Endothelial cell of umbilical vein (primary cell): ENCODE measurements around the gene CCDC60. TPM values are rescaled to one million over a fixed set of nuclear protein-coding genes. Genes with fewer than 3 reads are reported as not detected.

Experiments used
- BruUV-seq: library from RNA; stranded (reverse); fragments of 400-500 nt; replicated peaks from 2 replicates; lab custom pipeline; 2021; lab: Mats Ljungman, UMichigan
- CTCF ChIA-PET: fragments of 300-600, 350-600 bp; sonication (Branson Sonifier 250); formaldehyde crosslinking; loops from one replicate; lab custom pipeline; 2021; ENCODE audit warnings: antibody characterized with exemption, inconsistent platforms; lab: Charles Lee
- POLR2A ChIA-PET: fragments of 300-600, 350-600 bp; sonication (Branson Sonifier 250); formaldehyde crosslinking; loops from one replicate; lab custom pipeline; 2021; ENCODE audit warnings: antibody characterized with exemption, inconsistent platforms; lab: Charles Lee
- DNase-seq: peaks from one replicate; pipeline ENCODE4 v3.0.0-alpha.2; 2011; ENCODE audit warnings: low read depth, low spot score
- FAIRE-seq: peaks from 2 replicates; lab custom pipeline; 2011; peaks lifted over from hg19 to GRCh38; lab: Jason Lieb, UNC
- H2AFZ ChIP-seq: 2 replicates; pipeline ENCODE4 v1.6.0; 2012; ENCODE audit warnings: low read depth, low read length, control low read depth, inconsistent platforms
- H3K27ac ChIP-seq: 2 replicates; pipeline ENCODE4 v1.5.1; 2011; ENCODE audit warnings: low read depth, mild to moderate bottlenecking, control low read depth, low read length, moderate library complexity; ENCODE audit not compliant: insufficient read depth
- H3K27me3 ChIP-seq, 2 experiments: 2 replicates each; pipeline versions ENCODE4 v1.6.0 to v1.6.1; 2011; ENCODE audit warnings: low read length in 2 of 2, mixed read lengths in 1 of 2; ENCODE audit not compliant: control insufficient read depth in 2 of 2, insufficient read depth in 2 of 2
- H3K36me3 ChIP-seq, 2 experiments: 2 replicates in 1 of 2; 3 replicates in 1 of 2; pipeline ENCODE4 v1.5.1; 2011; ENCODE audit warnings: low read length in 2 of 2, mild to moderate bottlenecking in 1 of 2, moderate library complexity in 1 of 2; ENCODE audit not compliant: control insufficient read depth in 2 of 2, insufficient read depth in 2 of 2; ENCODE audit errors: extremely low read depth in 1 of 2
- H3K4me1 ChIP-seq: 3 replicates; pipeline ENCODE4 v1.5.1; 2011; ENCODE audit warnings: mild to moderate bottlenecking, low read length; ENCODE audit not compliant: control insufficient read depth, insufficient read depth; ENCODE audit errors: extremely low read depth
- H3K4me2 ChIP-seq: 2 replicates; pipeline ENCODE4 v1.6.1; 2011; ENCODE audit warnings: low read length, control low read depth, mixed read lengths; ENCODE audit not compliant: insufficient read depth
- H3K4me3 ChIP-seq, 3 experiments: fragments of 200-600 bp in 1 of 3; sonication (generic), shearing (Covaris generic) in 1 of 3; replicated peaks in 1 of 3; 2 replicates each; pipeline ENCODE4 v1.5.1; 2011 to 2016; ENCODE audit warnings: control low read depth in 3 of 3, low read length in 3 of 3, mild to moderate bottlenecking in 2 of 3, inconsistent platforms in 1 of 3, low read depth in 1 of 3, moderate library complexity in 1 of 3; ENCODE audit not compliant: insufficient read depth in 1 of 3
- H3K79me2 ChIP-seq: 2 replicates; pipeline ENCODE4 v1.6.0; 2012; ENCODE audit warnings: low read length, inconsistent platforms; ENCODE audit not compliant: control insufficient read depth, insufficient read depth
- H3K9ac ChIP-seq: replicated peaks from 2 replicates; pipeline ENCODE3; 2011; ENCODE audit warnings: low read length, control low read depth; ENCODE audit not compliant: insufficient read depth; ENCODE audit errors: extremely low read depth
- H3K9me1 ChIP-seq: replicated peaks from 3 replicates; pipeline ENCODE4 v1.6.0; 2011; ENCODE audit warnings: mild to moderate bottlenecking, low read length; ENCODE audit not compliant: control insufficient read depth, insufficient read depth; ENCODE audit errors: extremely low read depth
- H3K9me3 ChIP-seq: replicated peaks from 2 replicates; pipeline ENCODE4 v1.5.1; 2012; ENCODE audit warnings: low read length, inconsistent platforms; ENCODE audit not compliant: control insufficient read depth, insufficient read depth
- H4K20me1 ChIP-seq: replicated peaks from 2 replicates; pipeline ENCODE3; 2011; ENCODE audit warnings: mild to moderate bottlenecking, low read length; ENCODE audit not compliant: control insufficient read depth, insufficient read depth; ENCODE audit errors: extremely low read depth
- CTCF ChIP-seq, 2 donors: IDR thresholded peaks; 1 replicate in 1 of 2; 2 replicates in 1 of 2; pipeline ENCODE4 v1.5.1; 2011; ENCODE audit warnings: low read length in 2 of 2, mild to moderate bottlenecking in 2 of 2, moderate library complexity in 2 of 2, control low read depth in 1 of 2, inconsistent platforms in 1 of 2, low read depth in 1 of 2; ENCODE audit not compliant: insufficient read depth in 1 of 2; ENCODE audit errors: extremely low read depth in 1 of 2
- EZH2 ChIP-seq: IDR thresholded peaks from 2 replicates; pipeline ENCODE4 v1.6.1; 2012; ENCODE audit warnings: borderline replicate concordance, low read depth, mild to moderate bottlenecking, moderate library complexity, low read length, inconsistent platforms; ENCODE audit not compliant: severe bottlenecking
- FOS ChIP-seq: IDR thresholded peaks from 2 replicates; pipeline ENCODE4 v1.6.1; 2011; ENCODE audit warnings: mild to moderate bottlenecking, low read length, moderate library complexity, borderline replicate concordance; ENCODE audit not compliant: insufficient read depth
- GATA2 ChIP-seq: IDR thresholded peaks from 2 replicates; pipeline ENCODE4 v1.7.0; 2011; ENCODE audit warnings: low read depth, mild to moderate bottlenecking, moderate library complexity, mixed read lengths, low read length; ENCODE audit not compliant: insufficient read length, insufficient read depth
- JUN ChIP-seq: IDR thresholded peaks from 2 replicates; pipeline ENCODE4 v1.6.1; 2011; ENCODE audit warnings: borderline replicate concordance, low read depth; ENCODE audit not compliant: insufficient read length, insufficient read depth
- MAX ChIP-seq: IDR thresholded peaks from 2 replicates; pipeline ENCODE4 v1.6.1; 2011; ENCODE audit not compliant: insufficient read depth, insufficient read length
- MYC ChIP-seq: IDR thresholded peaks from one replicate; pipeline ENCODE4 v1.6.1; 2011; ENCODE audit warnings: mild to moderate bottlenecking, low read depth, low read length
- POLR2A ChIP-seq: IDR thresholded peaks from 2 replicates; pipeline ENCODE4 v1.6.1; 2012; ENCODE audit warnings: low read depth, mild to moderate bottlenecking, control low read depth, low read length
- POLR2AphosphoS5 ChIP-seq: IDR thresholded peaks from 2 replicates; pipeline ENCODE4 v1.6.1; 2012; ENCODE audit warnings: low read depth, mild to moderate bottlenecking, control low read depth, low read length, moderate library complexity; ENCODE audit not compliant: insufficient read depth
- dilution Hi-C: fragments of 300-500 bp; cut with MboI; formaldehyde crosslinking; loops from one replicate; pipeline ENCODE4 v1.15.0; 2019; ENCODE audit warnings: low sequenced_read_pairs; ENCODE audit not compliant: extremely low pct_ligation_motif_present
- intact Hi-C: fragments of 100-400 bp; cut with micrococcal nuclease; formaldehyde crosslinking; loops from one replicate; pipeline ENCODE4 v1.10.0; 2022
- polyA plus RNA-seq, 4 experiments: library from polyadenylated mRNA; depleted of rRNA in 3 of 4; stranded (reverse) in 3 of 4; unstranded in 1 of 4; fragments of >200 nt; gene quantifications; 2 replicates each; pipeline versions ENCODE4 v1.2.1 to v1.2.3, GENCODE V29; 2011 to 2012; ENCODE audit warnings: missing spikeins in 1 of 4
- total RNA-seq: library from RNA; stranded (reverse); gene quantifications from 2 replicates; pipeline ENCODE4 v1.2.3, GENCODE V29; 2021

The CCDC60 gene
- total and polyA plus RNA-seq, 2 donors (not counting 3 experiments of a cell fraction or from before 2014, with no cell fraction given) = not detected

DNA sequence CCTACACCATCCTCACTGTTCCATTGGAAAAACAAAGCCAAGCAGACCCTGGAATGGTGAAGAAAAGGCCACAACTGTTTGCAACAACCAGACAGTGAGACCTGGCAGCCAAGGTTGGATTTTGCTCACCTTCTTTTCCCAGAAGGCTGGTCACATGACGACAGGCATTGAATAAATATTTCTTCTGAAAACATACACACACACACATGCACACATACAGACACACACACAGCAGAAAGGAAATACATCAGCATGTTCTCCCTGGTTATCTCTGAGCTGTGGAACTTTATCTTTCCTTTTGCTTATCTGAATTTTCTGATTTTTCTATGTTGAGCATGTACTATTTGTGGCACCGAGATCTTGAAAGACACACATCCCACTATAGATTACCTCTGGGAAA, 38.0 kb upstream of the CCDC60 start:
- Histone ChIP-seq H4K20me1 (no peaks in the 10 kb centered on the region), H3K9ac (no peak overlapping the region), H3K79me2 (no peaks in the 10 kb centered on the region), H3K36me3 (no peaks in the 10 kb centered on the region), H3K9me3 (no peaks in the 10 kb centered on the region), H3K4me2 (no peak overlapping the region), H3K27ac (no peak overlapping the region), H3K4me3 (no peak overlapping the region), H2AFZ (no peak overlapping the region), H3K27me3 (no peaks in the 10 kb centered on the region), H3K4me1 (no peaks in the 10 kb centered on the region), H3K9me1 (no peaks in the 10 kb centered on the region)
- intact Hi-C loops = no loop called here
- TF ChIP-seq EZH2 (no peak), MYC (no peak), POLR2A (no peak)
- no TSS peak for BruUV-seq
- dilution Hi-C loops = no loop called here
- FAIRE-seq (no peak), DNase-seq (no peak)
- ChIA-PET POLR2A (no interaction called here), CTCF (no interaction called here)

DNA sequence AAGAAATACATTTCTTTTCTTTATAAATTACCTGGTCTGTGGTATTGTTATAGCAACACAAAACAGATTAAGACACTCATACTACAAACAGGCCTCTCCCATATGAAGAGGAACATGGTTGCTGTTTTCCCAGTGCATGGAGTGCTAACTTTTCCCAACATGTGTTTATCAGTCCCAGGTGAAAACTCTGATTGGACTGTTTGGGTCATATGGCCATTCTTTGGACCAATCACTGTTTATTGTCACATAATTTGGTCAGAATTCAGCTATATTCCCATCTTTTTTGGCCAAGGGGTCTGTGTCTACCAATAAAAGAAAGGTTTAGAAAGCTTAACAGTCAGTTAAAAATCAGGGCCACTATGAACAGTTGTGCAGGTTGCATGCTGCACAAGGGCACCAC, 35.4 kb upstream of the CCDC60 start:
- ChIA-PET CTCF (no interaction called here), POLR2A (no interaction called here)
- dilution Hi-C loops (no loop called here), intact Hi-C loops (no loop called here)
- Histone ChIP-seq H3K4me1 (no peaks in the 10 kb centered on the region), H3K36me3 (no peaks in the 10 kb centered on the region), H3K9me3 (peaks cover 3% of the 10 kb centered on the region), H3K4me2 (no peak overlapping the region), H3K27me3 (no peaks in the 10 kb centered on the region), H3K79me2 (no peaks in the 10 kb centered on the region), H3K9me1 (no peaks in the 10 kb centered on the region), H3K4me3 (no peak overlapping the region), H4K20me1 (no peaks in the 10 kb centered on the region), H3K9ac (no peak overlapping the region), H2AFZ (no peak overlapping the region), H3K27ac (no peak overlapping the region)
- no TSS peak for BruUV-seq
- no peak for DNase-seq
- FAIRE-seq = no peak
- TF ChIP-seq CTCF (IDR thresholded peaks at IDR 0.05; ENCODE audit: extremely low read depth in 1 of 2, insufficient read depth in 1 of 2, low read depth in 1 of 2, low read length in 2 of 2) (no peak), GATA2 (no peak), MYC (no peak), FOS (no peak), MAX (no peak), POLR2A (no peak), POLR2AphosphoS5 (no peak), JUN (no peak), EZH2 (no peak)
